ENCODE results near the gene JAML. TPM values are rescaled to one million over a fixed set of nuclear protein-coding genes. Genes with fewer than 3 reads are reported as not detected.

The JAML gene
- total and polyA plus RNA-seq, 9 of the 15 experiments (the other 6 are each of a cell fraction or from before 2014, with no cell fraction given): 0.05 to 0.32 (median 0.22) TPM; not detected in 4

DNA sequence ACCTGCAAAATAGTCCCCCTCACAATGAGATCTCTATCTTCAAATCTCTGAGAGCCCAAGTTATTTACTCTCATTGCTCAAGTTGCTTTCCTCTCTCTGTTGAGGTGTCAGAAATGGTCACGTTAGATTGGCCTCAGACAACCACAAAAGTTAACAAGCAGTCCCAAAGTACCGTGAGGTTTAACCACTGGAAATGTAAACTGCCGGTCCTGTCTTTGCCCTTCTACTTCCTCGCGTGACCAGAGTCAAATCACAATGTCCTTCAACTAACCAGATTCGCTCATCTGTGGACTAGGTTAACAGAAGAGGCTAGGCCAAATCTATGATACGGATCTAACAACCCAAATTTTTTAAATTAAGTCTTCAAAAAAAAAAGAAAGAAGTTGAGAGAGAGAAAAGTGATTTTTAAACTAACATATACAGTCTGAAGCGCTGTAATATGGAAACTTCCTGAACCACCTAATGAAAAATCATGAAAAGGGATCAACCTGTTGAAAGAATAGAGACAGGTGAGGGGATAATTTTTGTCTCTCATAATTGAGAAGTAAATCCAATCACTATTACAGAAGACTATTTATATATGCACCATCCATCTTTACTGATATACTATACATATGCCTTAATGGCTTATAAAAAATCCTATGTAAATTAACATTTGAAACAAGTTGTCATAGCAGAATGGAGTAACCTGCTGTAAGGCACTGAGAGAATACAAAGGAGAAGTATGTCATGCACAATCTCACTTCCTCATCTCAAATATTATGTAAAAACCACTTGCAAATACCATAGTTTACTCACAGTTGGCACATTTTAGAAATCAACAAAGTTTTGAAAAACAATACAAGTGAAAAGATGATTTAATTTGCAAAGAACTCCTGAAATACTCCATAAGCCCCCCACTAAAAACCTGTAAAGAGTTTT lies 3.3 kb upstream of the JAML start:
- no TSS peak for BruUV-seq (replicated peaks)
- no peaks in the 10 kb centered on the region for H3K9me1 ChIP-seq (ENCODE audit: control insufficient read depth, insufficient read depth, low read length)
- no peaks in the 10 kb centered on the region for H3K9me3 ChIP-seq (replicated peaks; ENCODE audit: control insufficient read depth, insufficient read depth, low read depth, low read length)
- no peak overlapping the region for H3K4me2 ChIP-seq (ENCODE audit: insufficient read depth, low read length)
- H4K20me1 ChIP-seq (replicated peaks; ENCODE audit: control insufficient read depth, insufficient read depth, low read length): no peaks in the 10 kb centered on the region
- H3K79me2 ChIP-seq (ENCODE audit: control insufficient read depth, insufficient read depth, low read length): no peaks in the 10 kb centered on the region
- ATAC-seq (no peak), DNase-seq (ENCODE audit: extremely low read depth in 1 of 4, low spot score in 3 of 4) (no peak), FAIRE-seq (no peak)
- intact Hi-C loops (cut with micrococcal nuclease): no loop called here
- H2AFZ ChIP-seq (ENCODE audit: low read depth, low read length): no peak overlapping the region
- ChIA-PET CTCF (ENCODE audit: low intra/inter-chr PET ratio) (no interaction called here), POLR2A (no interaction called here)
- peak; percentile 42 for TF ChIP-seq ZFP36 (IDR thresholded peaks at IDR 0.05; ENCODE audit: low read depth, low read length, partially characterized antibody)
- TF ChIP-seq ARID1B (IDR thresholded peaks at IDR 0.05): no peak
- TF ChIP-seq, protein P1, sequence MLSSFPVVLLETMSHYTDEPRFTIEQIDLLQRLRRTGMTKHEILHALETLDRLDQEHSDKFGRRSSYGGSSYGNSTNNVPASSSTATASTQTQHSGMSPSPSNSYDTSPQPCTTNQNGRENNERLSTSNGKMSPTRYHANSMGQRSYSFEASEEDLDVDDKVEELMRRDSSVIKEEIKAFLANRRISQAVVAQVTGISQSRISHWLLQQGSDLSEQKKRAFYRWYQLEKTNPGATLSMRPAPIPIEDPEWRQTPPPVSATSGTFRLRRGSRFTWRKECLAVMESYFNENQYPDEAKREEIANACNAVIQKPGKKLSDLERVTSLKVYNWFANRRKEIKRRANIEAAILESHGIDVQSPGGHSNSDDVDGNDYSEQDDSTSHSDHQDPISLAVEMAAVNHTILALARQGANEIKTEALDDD (IDR thresholded peaks at IDR 0.05): peak; percentile 22; the same call in 1 of the 2 replicates
- 14% methylated on average over 8 of the region's 8 CpGs for WGBS (ENCODE audit: insufficient coverage, low coverage, missing lambda C conversion rate)
- H3K4me1 ChIP-seq (replicated peaks in 1 of 2; ENCODE audit: control insufficient read depth in 2 of 2, insufficient read depth in 2 of 2, low read length in 2 of 2): no peaks in the 10 kb centered on the region
- peaks cover 4 to 7% of the 10 kb centered on the region in 2 experiments; a peak in 1 of 5 replicates for H3K27me3 ChIP-seq (ENCODE audit: control insufficient read depth in 2 of 2, insufficient read depth in 2 of 2, low read length in 2 of 2)
- no peak overlapping the region for H3K27ac ChIP-seq (ENCODE audit: extremely low read depth, low read depth, low read length)
- H3K9ac ChIP-seq (ENCODE audit: insufficient read depth in 1 of 2, low read depth in 2 of 2, low read length in 2 of 2): no peak overlapping the region
- no peak overlapping the region for H3K4me3 ChIP-seq
- no peaks in the 10 kb centered on the region for H3K36me3 ChIP-seq (ENCODE audit: control insufficient read depth, insufficient read depth, low read length)
- in situ Hi-C loops (cut with MboI): no loop called here
